ENCODE data around the gene DNM3. TPM values are rescaled to one million over a fixed set of nuclear protein-coding genes. Genes with fewer than 3 reads are reported as not detected.

DNM3 gene
- total RNA-seq, 1 donor from 2014 or later, result 1.1 TPM

- Histone ChIP-seq H3K27ac (no peak overlapping the region), H3K9ac (no peak overlapping the region), H3K79me2 (ENCODE audit: low read depth) (no peaks in the 10 kb centered on the region), H3K36me3 (no peaks in the 10 kb centered on the region), H3K4me2 (no peak overlapping the region), H3K27me3 (no peaks in the 10 kb centered on the region), H3K9me3 (ENCODE audit: low read depth) (no peaks in the 10 kb centered on the region), H4K20me1 (ENCODE audit: low read depth) (no peaks in the 10 kb centered on the region), H2AFZ (replicated peaks) (no peak overlapping the region), H3K4me3 (no peak overlapping the region), H3K4me1 (peaks cover 3% of the 10 kb centered on the region), H3F3A (ENCODE audit: low read depth) (no peaks in the 10 kb centered on the region)
- Mint-ChIP-seq H3K4me1 (peaks cover 8% of the 10 kb centered on the region), H3K4me3 (no peak overlapping the region), H3K27ac (no peak overlapping the region), H3K27me3 (ENCODE audit: insufficient read depth, low read depth) (no peaks in the 10 kb centered on the region), H3K36me3 (no peaks in the 10 kb centered on the region), H3K9me3 (no peaks in the 10 kb centered on the region)
- DNase-seq (ENCODE audit: low spot score), result no peak
- TF ChIP-seq EZH2phosphoT487 (IDR thresholded peaks at IDR 0.05) (no peak), EZH2 (IDR thresholded peaks at IDR 0.05) (no peak)
- TF ChIP-seq, protein P1, sequence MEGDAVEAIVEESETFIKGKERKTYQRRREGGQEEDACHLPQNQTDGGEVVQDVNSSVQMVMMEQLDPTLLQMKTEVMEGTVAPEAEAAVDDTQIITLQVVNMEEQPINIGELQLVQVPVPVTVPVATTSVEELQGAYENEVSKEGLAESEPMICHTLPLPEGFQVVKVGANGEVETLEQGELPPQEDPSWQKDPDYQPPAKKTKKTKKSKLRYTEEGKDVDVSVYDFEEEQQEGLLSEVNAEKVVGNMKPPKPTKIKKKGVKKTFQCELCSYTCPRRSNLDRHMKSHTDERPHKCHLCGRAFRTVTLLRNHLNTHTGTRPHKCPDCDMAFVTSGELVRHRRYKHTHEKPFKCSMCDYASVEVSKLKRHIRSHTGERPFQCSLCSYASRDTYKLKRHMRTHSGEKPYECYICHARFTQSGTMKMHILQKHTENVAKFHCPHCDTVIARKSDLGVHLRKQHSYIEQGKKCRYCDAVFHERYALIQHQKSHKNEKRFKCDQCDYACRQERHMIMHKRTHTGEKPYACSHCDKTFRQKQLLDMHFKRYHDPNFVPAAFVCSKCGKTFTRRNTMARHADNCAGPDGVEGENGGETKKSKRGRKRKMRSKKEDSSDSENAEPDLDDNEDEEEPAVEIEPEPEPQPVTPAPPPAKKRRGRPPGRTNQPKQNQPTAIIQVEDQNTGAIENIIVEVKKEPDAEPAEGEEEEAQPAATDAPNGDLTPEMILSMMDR (IDR thresholded peaks at IDR 0.05), result no peak
Observed at GRCh38 chr1:172397221-172397620, 555.9 kb downstream of the DNM3 start.

- Mint-ChIP-seq H3K4me1 (peaks cover 8% of the 10 kb centered on the region), H3K27ac (no peak overlapping the region), H3K27me3 (ENCODE audit: insufficient read depth, low read depth) (no peaks in the 10 kb centered on the region), H3K4me3 (no peak overlapping the region), H3K9me3 (no peaks in the 10 kb centered on the region), H3K36me3 (no peaks in the 10 kb centered on the region)
- H3K4me3 ChIP-seq, result no peak overlapping the region
- TF ChIP-seq, protein P1 (IDR thresholded peaks at IDR 0.05), result no peak
- TF ChIP-seq EZH2 (IDR thresholded peaks at IDR 0.05), result no peak
- no peak for TF ChIP-seq EZH2phosphoT487 (IDR thresholded peaks at IDR 0.05)
- peaks cover 3% of the 10 kb centered on the region for H3K4me1 ChIP-seq
- H3K27me3 ChIP-seq, result no peaks in the 10 kb centered on the region
- H3F3A ChIP-seq (ENCODE audit: low read depth), result no peaks in the 10 kb centered on the region
- H3K4me2 ChIP-seq, result no peak overlapping the region
- no peaks in the 10 kb centered on the region for H3K36me3 ChIP-seq
- no peak overlapping the region for H3K27ac ChIP-seq
- no peaks in the 10 kb centered on the region for H3K79me2 ChIP-seq (ENCODE audit: low read depth)
- no peaks in the 10 kb centered on the region for H4K20me1 ChIP-seq (ENCODE audit: low read depth)
- H3K9me3 ChIP-seq (ENCODE audit: low read depth), result no peaks in the 10 kb centered on the region
- no peak overlapping the region for H3K9ac ChIP-seq
- no peak overlapping the region for H2AFZ ChIP-seq (replicated peaks)
- DNase-seq (ENCODE audit: low spot score), result no peak
Observed at GRCh38 chr1:172397633-172398032, 556.3 kb downstream of the DNM3 start.

DNA sequence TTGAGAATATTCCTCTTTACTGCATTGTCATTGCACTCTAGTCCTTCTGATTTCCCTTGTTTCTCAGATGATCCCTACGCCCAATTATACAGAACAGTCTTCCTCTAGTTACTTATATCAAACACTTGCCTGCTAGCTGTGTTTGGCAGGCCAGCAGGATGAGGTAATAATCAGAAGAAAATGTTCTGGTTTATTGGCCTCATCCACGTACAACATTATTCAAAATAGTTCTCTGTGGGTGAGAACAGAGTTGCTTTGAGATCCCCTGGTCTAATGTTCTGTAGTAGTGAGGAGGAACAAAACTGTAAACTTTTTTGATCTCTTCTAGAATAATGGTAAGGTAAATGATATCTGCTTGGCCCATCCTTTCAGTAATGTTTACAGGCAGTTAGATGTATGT, 556.9 kb downstream of the DNM3 start:
- no peak overlapping the region for H3K4me2 ChIP-seq
- no peak overlapping the region for H3K9ac ChIP-seq
- no peaks in the 10 kb centered on the region for H3K9me3 ChIP-seq (ENCODE audit: low read depth)
- no peak overlapping the region for H3K27ac ChIP-seq
- H2AFZ ChIP-seq (replicated peaks), result no peak overlapping the region
- no peaks in the 10 kb centered on the region for H3F3A ChIP-seq (ENCODE audit: low read depth)
- Mint-ChIP-seq H3K36me3 (no peaks in the 10 kb centered on the region), H3K27ac (no peak overlapping the region), H3K9me3 (no peaks in the 10 kb centered on the region), H3K27me3 (ENCODE audit: insufficient read depth, low read depth) (no peaks in the 10 kb centered on the region), H3K4me1 (peaks cover 8% of the 10 kb centered on the region), H3K4me3 (no peak overlapping the region)
- H3K4me1 ChIP-seq, result peaks cover 3% of the 10 kb centered on the region
- H4K20me1 ChIP-seq (ENCODE audit: low read depth), result no peaks in the 10 kb centered on the region
- H3K27me3 ChIP-seq, result no peaks in the 10 kb centered on the region
- TF ChIP-seq, protein P1 (IDR thresholded peaks at IDR 0.05), result no peak
- no peak for TF ChIP-seq EZH2phosphoT487 (IDR thresholded peaks at IDR 0.05)
- TF ChIP-seq EZH2 (IDR thresholded peaks at IDR 0.05), result no peak
- no peaks in the 10 kb centered on the region for H3K79me2 ChIP-seq (ENCODE audit: low read depth)
- no peak overlapping the region for H3K4me3 ChIP-seq
- no peak for DNase-seq (ENCODE audit: low spot score)
- no peaks in the 10 kb centered on the region for H3K36me3 ChIP-seq

Measured in neural progenitor cell (in vitro differentiated cells).